ENCODE measurements around the gene PODXL2.

GRCh38 chr3:127720985-127721935 lies 92.3 kb downstream of the PODXL2 start:
- TF ChIP-seq CTCF (IDR thresholded peaks at IDR 0.05; ENCODE audit: low read depth, low read length) = no peak
- TF ChIP-seq POLR2A (IDR thresholded peaks at IDR 0.05; ENCODE audit: extremely low read depth, insufficient read length) = no peak
- TF ChIP-seq MYC (IDR thresholded peaks at IDR 0.05; ENCODE audit: low read depth, low read length) = no peak
